C4-2B (cell line): ENCODE data around the gene SLC5A5.

Source experiments
- ZFX ChIP-seq: fragments of 450-650 bp; IDR thresholded peaks from 2 replicates; pipeline ENCODE4 v1.6.1; 2017
- TF ChIP-seq, protein P1 (sequence below): fragments of 450-650 bp; conservative IDR thresholded peaks from 2 replicates; pipeline ENCODE4 v1.5.1; 2017; ENCODE audit warnings: mild to moderate bottlenecking

DNA sequence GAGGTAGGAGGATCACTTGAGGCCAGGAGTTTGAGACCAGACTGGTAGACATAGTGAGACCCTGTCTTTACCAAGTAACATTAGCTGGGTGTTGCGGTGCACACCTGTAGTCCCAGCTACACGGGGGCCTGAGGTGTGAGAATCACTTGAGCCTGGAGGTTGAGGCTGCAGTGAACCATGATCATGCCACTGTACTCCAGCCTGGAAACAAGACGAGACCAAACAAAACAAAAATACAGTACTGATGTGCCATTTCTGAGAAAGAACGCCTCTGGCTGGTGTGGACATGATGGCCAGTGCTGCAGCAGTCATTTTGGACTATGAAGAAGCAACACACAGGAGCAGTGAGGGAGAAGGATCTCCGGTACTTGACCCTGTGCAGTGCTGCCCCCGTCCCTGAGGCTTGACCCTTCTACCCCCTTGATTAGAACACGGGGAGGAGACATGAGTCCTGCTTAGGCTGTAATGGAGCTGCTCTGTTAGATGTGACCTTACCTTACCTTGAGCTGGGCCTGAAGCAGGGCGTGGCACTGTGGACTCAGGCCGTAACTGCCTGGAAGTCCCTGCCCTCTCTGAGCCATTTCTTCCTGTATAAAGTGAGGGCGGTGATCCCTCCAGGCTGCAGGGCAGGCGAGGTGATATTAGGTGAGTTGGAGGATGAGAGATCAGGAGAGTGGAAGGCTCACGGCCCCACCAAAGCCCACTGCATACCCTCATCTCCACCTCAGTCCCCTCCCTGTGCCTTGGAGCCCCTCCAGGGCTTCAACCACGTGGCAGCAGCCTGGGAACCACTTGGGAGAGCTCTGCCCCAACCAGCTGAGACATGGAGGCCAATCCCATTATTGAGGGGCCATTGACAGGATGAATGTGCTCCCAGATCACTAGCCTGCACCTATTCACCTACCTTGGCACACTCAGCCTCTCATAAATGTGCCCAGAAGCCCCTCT, 6.1 kb upstream of the SLC5A5 start:
- TF ChIP-seq, protein P1, sequence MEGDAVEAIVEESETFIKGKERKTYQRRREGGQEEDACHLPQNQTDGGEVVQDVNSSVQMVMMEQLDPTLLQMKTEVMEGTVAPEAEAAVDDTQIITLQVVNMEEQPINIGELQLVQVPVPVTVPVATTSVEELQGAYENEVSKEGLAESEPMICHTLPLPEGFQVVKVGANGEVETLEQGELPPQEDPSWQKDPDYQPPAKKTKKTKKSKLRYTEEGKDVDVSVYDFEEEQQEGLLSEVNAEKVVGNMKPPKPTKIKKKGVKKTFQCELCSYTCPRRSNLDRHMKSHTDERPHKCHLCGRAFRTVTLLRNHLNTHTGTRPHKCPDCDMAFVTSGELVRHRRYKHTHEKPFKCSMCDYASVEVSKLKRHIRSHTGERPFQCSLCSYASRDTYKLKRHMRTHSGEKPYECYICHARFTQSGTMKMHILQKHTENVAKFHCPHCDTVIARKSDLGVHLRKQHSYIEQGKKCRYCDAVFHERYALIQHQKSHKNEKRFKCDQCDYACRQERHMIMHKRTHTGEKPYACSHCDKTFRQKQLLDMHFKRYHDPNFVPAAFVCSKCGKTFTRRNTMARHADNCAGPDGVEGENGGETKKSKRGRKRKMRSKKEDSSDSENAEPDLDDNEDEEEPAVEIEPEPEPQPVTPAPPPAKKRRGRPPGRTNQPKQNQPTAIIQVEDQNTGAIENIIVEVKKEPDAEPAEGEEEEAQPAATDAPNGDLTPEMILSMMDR: no peak
- TF ChIP-seq ZFX: no peak
